ENCODE data around the gene SLC66A3.

SLC66A3 gene

GRCh38 chr2:11155381-11156035 lies at the start of gene SLC66A3:
Gene SLC66A3 (plus strand): TSS chr2:11155467. CDS start chr2:11155547, 80 bp downstream.
- intact Hi-C loops (cut with DNase I): loop anchor here (10.0 kb wide), 1 partner anchor 189 kb away; the partner anchor contains the start of gene ROCK2
- DNase-seq: peak in 2 of 42 donors; percentile 23 to 45

- intact Hi-C loops (cut with DNase I): no loop called here
- DNase-seq: no peak
Measured at GRCh38 chr2:11109002-11109401, 46.3 kb upstream of the SLC66A3 start.

GRCh38 chr2:11112870-11113428 lies 42.3 kb upstream of the SLC66A3 start:
- intact Hi-C loops (cut with DNase I): no loop called here
- no peak for DNase-seq

GRCh38 chr2:11117776-11118175 lies 37.5 kb upstream of the SLC66A3 start:
- intact Hi-C loops (cut with DNase I): no loop called here

GRCh38 chr2:11118761-11119160 lies 36.5 kb upstream of the SLC66A3 start:
- DNase-seq: no peak
- intact Hi-C loops (cut with DNase I): no loop called here

More at GRCh38 chr2:11117776-11118175, 37.5 kb upstream of the SLC66A3 start:
- DNase-seq: peak in 1 of 42 donors; percentile 2

- DNase-seq: no peak
- intact Hi-C loops (cut with DNase I): loop anchor here (10.0 kb wide), 1 partner anchor 206 kb away; the partner anchor contains the start of gene KCNF1
Measured at GRCh38 chr2:11121099-11121822, 34.0 kb upstream of the SLC66A3 start.

- intact Hi-C loops (cut with DNase I): loop anchor here (10.0 kb wide), 1 partner anchor 207 kb away; the partner anchor contains the start of gene KCNF1
- no peak for DNase-seq
Measured at GRCh38 chr2:11121823-11122155, 33.5 kb upstream of the SLC66A3 start.

GRCh38 chr2:11122380-11122779 lies 32.9 kb upstream of the SLC66A3 start:
- DNase-seq: no peak
- intact Hi-C loops (cut with DNase I): loop anchor here (10.0 kb wide), 1 partner anchor 208 kb away; the partner anchor contains the start of gene KCNF1

GRCh38 chr2:11123001-11123809 lies 32.1 kb upstream of the SLC66A3 start:
- no peak for DNase-seq
- intact Hi-C loops (cut with DNase I): loop anchor here (10.0 kb wide), 1 partner anchor 208 kb away; the partner anchor contains the start of gene KCNF1

GRCh38 chr2:11123856-11124759 lies 31.2 kb upstream of the SLC66A3 start:
- intact Hi-C loops (cut with DNase I): loop anchor here (2.0 to 10.0 kb wide), 2 partner anchors 209 to 291 kb away; partner anchors contain the start of gene KCNF1
- peak; percentile 56 to 89 (median 76) for DNase-seq

- intact Hi-C loops (cut with DNase I): loop anchor here (2.0 to 10.0 kb wide), 2 partner anchors 210 to 292 kb away; partner anchors contain the start of gene KCNF1
- DNase-seq: no peak
Measured at GRCh38 chr2:11124760-11125068, 30.6 kb upstream of the SLC66A3 start.

- no peak for DNase-seq
- intact Hi-C loops (cut with DNase I): loop anchor here (10.0 kb wide), 1 partner anchor 213 kb away; the partner anchor contains the start of gene KCNF1
Measured at GRCh38 chr2:11127761-11128160, 27.5 kb upstream of the SLC66A3 start.

- DNase-seq: no peak
- intact Hi-C loops (cut with DNase I): loop anchor here (10.0 kb wide), 1 partner anchor 214 kb away; the partner anchor contains the start of gene KCNF1
Measured at GRCh38 chr2:11128243-11128951, 26.9 kb upstream of the SLC66A3 start.

- DNase-seq: peak in 40 of 42 donors; percentile 41 to 87 (median 71)
- intact Hi-C loops (cut with DNase I): loop anchor here (5.0 to 10.0 kb wide), 2 partner anchors 215 to 277 kb away; partner anchors contain the start of gene KCNF1
Measured at GRCh38 chr2:11129598-11130449, 25.4 kb upstream of the SLC66A3 start.

- intact Hi-C loops (cut with DNase I): loop anchor here (5.0 kb wide), 1 partner anchor 276 kb away; no protein-coding TSS in a partner anchor
- DNase-seq: peak in 4 of 42 donors; percentile 13 to 23 (median 18)
Measured at GRCh38 chr2:11131166-11131920, 23.9 kb upstream of the SLC66A3 start.
